Neural crest cell (in vitro differentiated cells): Measurements from ENCODE around the gene L3MBTL2. TPM values are rescaled to one million over a fixed set of nuclear protein-coding genes. Genes with fewer than 3 reads are reported as not detected.
A peak's percentile ranks its signal among the peaks of the same experiment; 100 is the strongest.

Experiments used
- DNase-seq: peaks from one replicate; pipeline ENCODE4 v3.0.0; 2021; ENCODE audit warnings: low read depth, mixed read lengths, low spot score
- H3K27ac Mint-ChIP-seq: one replicate; pipeline ENCODE4 v1.8.0; 2021; ENCODE audit warnings: mild to moderate bottlenecking, mixed read lengths; ENCODE audit not compliant: unreplicated experiment
- H3K27me3 Mint-ChIP-seq: 2 replicates; pipeline ENCODE4 v1.8.0; 2021; ENCODE audit warnings: low read depth, mild to moderate bottlenecking, mixed read lengths
- H3K36me3 Mint-ChIP-seq: 2 replicates; pipeline ENCODE4 v1.8.0; 2021; ENCODE audit warnings: low read depth, mild to moderate bottlenecking, mixed read lengths
- H3K4me1 Mint-ChIP-seq: 2 replicates; pipeline ENCODE4 v1.8.0; 2021; ENCODE audit warnings: mixed read lengths
- H3K4me3 Mint-ChIP-seq: one replicate; pipeline ENCODE4 v1.8.0; 2021; ENCODE audit warnings: mild to moderate bottlenecking, mixed read lengths
- H3K9me3 Mint-ChIP-seq: 2 replicates; pipeline ENCODE4 v1.8.0; 2021; ENCODE audit warnings: mixed read lengths
- total RNA-seq: library from RNA; stranded (reverse); gene quantifications from 2 replicates; pipeline ENCODE4 v1.2.1, GENCODE V29; 2021
- TF ChIP-seq, protein P1 (sequence below): fragments of 200-600 bp; sonication (generic); conservative IDR thresholded peaks from 2 replicates; pipeline ENCODE4 v1.5.0; 2021; ENCODE audit warnings: antibody characterized with exemption, mild to moderate bottlenecking

L3MBTL2 gene
- total RNA-seq, 1 donor from 2014 or later, result 32.3 TPM

- Mint-ChIP-seq H3K9me3 (no peaks in the 10 kb centered on the region), H3K27me3 (no peaks in the 10 kb centered on the region), H3K36me3 (peaks cover 2% of the 10 kb centered on the region), H3K27ac (no peak overlapping the region), H3K4me3 (no peak overlapping the region), H3K4me1 (no peaks in the 10 kb centered on the region)
- no peak for DNase-seq
- TF ChIP-seq, protein P1, sequence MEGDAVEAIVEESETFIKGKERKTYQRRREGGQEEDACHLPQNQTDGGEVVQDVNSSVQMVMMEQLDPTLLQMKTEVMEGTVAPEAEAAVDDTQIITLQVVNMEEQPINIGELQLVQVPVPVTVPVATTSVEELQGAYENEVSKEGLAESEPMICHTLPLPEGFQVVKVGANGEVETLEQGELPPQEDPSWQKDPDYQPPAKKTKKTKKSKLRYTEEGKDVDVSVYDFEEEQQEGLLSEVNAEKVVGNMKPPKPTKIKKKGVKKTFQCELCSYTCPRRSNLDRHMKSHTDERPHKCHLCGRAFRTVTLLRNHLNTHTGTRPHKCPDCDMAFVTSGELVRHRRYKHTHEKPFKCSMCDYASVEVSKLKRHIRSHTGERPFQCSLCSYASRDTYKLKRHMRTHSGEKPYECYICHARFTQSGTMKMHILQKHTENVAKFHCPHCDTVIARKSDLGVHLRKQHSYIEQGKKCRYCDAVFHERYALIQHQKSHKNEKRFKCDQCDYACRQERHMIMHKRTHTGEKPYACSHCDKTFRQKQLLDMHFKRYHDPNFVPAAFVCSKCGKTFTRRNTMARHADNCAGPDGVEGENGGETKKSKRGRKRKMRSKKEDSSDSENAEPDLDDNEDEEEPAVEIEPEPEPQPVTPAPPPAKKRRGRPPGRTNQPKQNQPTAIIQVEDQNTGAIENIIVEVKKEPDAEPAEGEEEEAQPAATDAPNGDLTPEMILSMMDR, result no peak
Measured at GRCh38 chr22:41223535-41223934, 18.4 kb downstream of the L3MBTL2 start.

- DNase-seq, result no peak
- TF ChIP-seq, protein P1, result no peak
- no peaks in the 10 kb centered on the region for H3K36me3 Mint-ChIP-seq
- peak overlapping the region; percentile 89 for H3K27ac Mint-ChIP-seq
- no peaks in the 10 kb centered on the region for H3K4me1 Mint-ChIP-seq
- no peak overlapping the region for H3K4me3 Mint-ChIP-seq
- no peaks in the 10 kb centered on the region for H3K9me3 Mint-ChIP-seq
- no peaks in the 10 kb centered on the region for H3K27me3 Mint-ChIP-seq
Measured at GRCh38 chr22:41226723-41227655, 21.9 kb downstream of the L3MBTL2 start.

DNA sequence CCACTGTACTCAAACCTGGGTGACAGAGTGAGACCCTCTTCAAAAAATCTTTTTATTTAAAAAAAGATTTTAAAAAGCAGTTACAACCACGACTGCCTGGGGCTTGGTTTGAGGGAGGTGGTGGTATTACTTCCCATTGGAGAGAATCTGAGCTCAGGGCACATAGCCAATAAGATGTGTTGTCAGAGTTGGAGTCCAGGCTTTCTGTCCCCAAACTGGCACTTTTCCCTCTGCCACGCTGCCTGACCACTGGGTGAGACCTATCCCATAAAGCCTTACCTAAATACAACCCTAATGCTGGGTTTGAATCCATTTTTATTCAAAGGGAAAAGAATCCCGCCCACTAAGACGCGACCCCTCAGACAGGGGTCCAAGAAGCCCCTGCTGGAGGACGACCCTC is 24.1 kb downstream of the L3MBTL2 start:
- Mint-ChIP-seq H3K27me3 (no peaks in the 10 kb centered on the region), H3K4me1 (no peaks in the 10 kb centered on the region), H3K36me3 (no peaks in the 10 kb centered on the region), H3K9me3 (no peaks in the 10 kb centered on the region), H3K4me3 (no peak overlapping the region), H3K27ac (no peak overlapping the region)
- DNase-seq, result no peak
- TF ChIP-seq, protein P1, result no peak

DNA sequence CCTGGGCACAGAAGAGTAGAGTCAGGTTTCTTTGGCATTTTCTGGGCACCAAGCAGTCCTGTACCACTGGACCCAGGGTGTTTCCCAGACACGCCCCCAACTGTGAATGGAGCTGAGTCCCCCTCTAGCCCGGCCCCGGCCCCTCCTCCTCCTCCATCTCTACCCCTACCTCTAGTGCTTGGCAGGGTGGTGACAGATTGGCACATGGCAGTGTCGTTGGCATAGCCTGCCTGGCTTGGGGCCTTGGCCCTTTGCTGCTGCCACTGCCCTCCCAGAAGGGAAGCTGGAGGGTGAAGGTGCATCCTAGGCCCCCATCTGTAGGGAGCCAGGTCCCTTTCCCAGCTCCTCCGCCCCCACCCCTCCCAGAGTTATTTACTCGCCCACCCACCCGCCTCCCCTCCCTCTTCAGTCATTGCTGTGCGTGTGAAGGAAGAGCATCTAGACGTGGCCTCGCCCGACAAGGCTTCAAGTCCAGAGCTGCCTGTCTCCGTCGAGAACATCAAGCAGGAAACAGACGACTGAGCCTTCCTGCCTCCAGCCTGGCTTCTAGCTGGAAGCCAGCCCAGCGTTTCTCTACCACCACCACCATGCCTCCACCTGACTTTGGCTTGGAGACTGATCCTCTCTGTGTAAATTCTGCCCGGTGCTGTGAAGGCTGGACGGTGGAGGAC is 24.8 kb downstream of the L3MBTL2 start:
- H3K4me3 Mint-ChIP-seq, result no peak overlapping the region
- H3K4me1 Mint-ChIP-seq, result no peaks in the 10 kb centered on the region
- H3K27me3 Mint-ChIP-seq, result no peaks in the 10 kb centered on the region
- TF ChIP-seq, protein P1, result no peak
- no peaks in the 10 kb centered on the region for H3K36me3 Mint-ChIP-seq
- no peak for DNase-seq
- H3K27ac Mint-ChIP-seq, result peak overlapping the region; percentile 96
- H3K9me3 Mint-ChIP-seq, result no peaks in the 10 kb centered on the region

DNA sequence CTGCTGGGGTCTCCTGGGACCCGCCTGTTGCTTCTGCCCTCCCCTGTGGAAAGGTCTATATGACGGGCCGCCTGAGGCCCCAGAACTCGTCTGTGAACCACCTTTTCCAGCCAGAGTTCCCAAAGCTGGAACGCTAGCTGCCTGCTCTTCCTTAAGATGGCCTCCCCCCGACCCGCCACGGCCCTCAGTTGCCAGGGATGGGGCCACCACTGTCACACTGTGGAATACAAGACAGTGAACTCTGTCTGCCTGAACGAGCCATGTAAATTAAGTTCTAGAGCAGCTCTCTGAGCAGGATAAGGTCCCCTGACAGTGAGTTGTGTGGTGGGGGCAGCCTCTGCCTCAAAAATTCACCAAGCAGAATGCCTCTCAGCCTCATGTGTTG is 25.3 kb downstream of the L3MBTL2 start:
- TF ChIP-seq, protein P1, result no peak
- no peak for DNase-seq
- Mint-ChIP-seq H3K27ac (peak overlapping the region; percentile 96), H3K9me3 (no peaks in the 10 kb centered on the region), H3K4me1 (no peaks in the 10 kb centered on the region), H3K36me3 (no peaks in the 10 kb centered on the region), H3K4me3 (no peak overlapping the region), H3K27me3 (no peaks in the 10 kb centered on the region)
